ENCODE measurements around the gene MRPS14. TPM values are rescaled to one million over a fixed set of nuclear protein-coding genes. Genes with fewer than 3 reads are reported as not detected.
"Not testable (repeated sequence)": the region's sequence is repeated elsewhere in the genome, so short reads cannot be mapped to it uniquely, and the experiment has no call there.

Gene MRPS14
- total RNA-seq, 1 donor, result 17.7 TPM

DNA sequence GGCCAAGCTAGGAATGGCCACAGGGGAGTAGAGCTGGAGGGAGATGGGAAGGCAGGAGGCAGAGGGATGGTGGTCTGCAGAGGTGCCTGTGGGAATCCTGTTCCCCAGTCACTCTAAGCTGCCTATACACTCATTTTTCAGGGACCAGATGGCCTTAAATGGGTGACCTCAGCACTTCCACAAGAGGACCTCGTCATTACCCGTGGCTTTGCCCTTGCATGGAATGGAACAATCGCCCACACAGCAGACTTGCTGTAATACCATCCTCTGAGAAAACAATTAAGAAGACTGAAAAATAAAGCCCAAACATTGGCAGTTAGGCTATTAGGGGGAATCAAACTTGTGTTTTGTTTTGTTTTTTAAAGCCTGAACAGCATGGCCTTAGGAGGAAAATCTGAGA lies 31.5 kb upstream of the MRPS14 start:
- no peaks in the 10 kb centered on the region for H3K27me3 ChIP-seq (ENCODE audit: insufficient read depth, low read length)
- TF ChIP-seq, protein P1, sequence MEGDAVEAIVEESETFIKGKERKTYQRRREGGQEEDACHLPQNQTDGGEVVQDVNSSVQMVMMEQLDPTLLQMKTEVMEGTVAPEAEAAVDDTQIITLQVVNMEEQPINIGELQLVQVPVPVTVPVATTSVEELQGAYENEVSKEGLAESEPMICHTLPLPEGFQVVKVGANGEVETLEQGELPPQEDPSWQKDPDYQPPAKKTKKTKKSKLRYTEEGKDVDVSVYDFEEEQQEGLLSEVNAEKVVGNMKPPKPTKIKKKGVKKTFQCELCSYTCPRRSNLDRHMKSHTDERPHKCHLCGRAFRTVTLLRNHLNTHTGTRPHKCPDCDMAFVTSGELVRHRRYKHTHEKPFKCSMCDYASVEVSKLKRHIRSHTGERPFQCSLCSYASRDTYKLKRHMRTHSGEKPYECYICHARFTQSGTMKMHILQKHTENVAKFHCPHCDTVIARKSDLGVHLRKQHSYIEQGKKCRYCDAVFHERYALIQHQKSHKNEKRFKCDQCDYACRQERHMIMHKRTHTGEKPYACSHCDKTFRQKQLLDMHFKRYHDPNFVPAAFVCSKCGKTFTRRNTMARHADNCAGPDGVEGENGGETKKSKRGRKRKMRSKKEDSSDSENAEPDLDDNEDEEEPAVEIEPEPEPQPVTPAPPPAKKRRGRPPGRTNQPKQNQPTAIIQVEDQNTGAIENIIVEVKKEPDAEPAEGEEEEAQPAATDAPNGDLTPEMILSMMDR (IDR thresholded peaks at IDR 0.05; ENCODE audit: extremely low read depth, low read depth, low read length), result no peak
- H2AFZ ChIP-seq (ENCODE audit: low read length), result no peak overlapping the region
- no peaks in the 10 kb centered on the region for H3K79me2 ChIP-seq (ENCODE audit: insufficient read depth, low read length)
- no peak for DNase-seq (ENCODE audit: insufficient read length, low spot score, missing footprints)
- no peak overlapping the region for H3K4me2 ChIP-seq (ENCODE audit: insufficient read depth, low read length)
- no peaks in the 10 kb centered on the region for H3K36me3 ChIP-seq (ENCODE audit: insufficient read depth, low read length)
- no peaks in the 10 kb centered on the region for H4K20me1 ChIP-seq (ENCODE audit: insufficient read depth, low read length)
- H3K4me1 ChIP-seq (ENCODE audit: insufficient read depth, low read length), result no peaks in the 10 kb centered on the region
- H3K27ac ChIP-seq (ENCODE audit: low read depth, low read length), result no peak overlapping the region
- no peak overlapping the region for H3K4me3 ChIP-seq (ENCODE audit: insufficient read depth, low read length)
- H3K9me3 ChIP-seq (ENCODE audit: low read depth, low read length), result no peaks in the 10 kb centered on the region

DNA sequence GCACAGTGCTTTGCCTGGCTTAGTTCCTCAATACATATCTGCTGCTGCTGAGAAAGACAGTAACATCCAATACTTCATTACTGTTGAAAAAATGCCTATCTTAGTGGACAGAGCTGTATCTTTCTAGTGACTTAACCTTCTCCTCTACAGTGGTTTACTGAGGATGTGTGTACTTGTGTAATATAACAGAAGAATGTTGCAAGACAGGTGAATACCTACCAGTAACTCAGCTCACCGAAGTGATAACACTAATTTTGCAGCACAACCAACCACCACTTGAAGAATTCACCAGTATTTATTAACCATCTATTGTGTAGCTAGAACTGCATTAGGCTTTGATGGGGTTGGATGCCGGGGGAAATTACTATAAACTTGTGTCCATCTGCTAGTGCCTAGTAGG lies 27.8 kb upstream of the MRPS14 start:
- H3K4me1 ChIP-seq (ENCODE audit: insufficient read depth, low read length), result no peaks in the 10 kb centered on the region
- no peak for DNase-seq (ENCODE audit: insufficient read length, low spot score, missing footprints)
- no peaks in the 10 kb centered on the region for H3K36me3 ChIP-seq (ENCODE audit: insufficient read depth, low read length)
- H3K4me2 ChIP-seq (ENCODE audit: insufficient read depth, low read length), result no peak overlapping the region
- no peak overlapping the region for H3K27ac ChIP-seq (ENCODE audit: low read depth, low read length)
- no peaks in the 10 kb centered on the region for H3K79me2 ChIP-seq (ENCODE audit: insufficient read depth, low read length)
- H3K27me3 ChIP-seq (ENCODE audit: insufficient read depth, low read length), result no peaks in the 10 kb centered on the region
- no peaks in the 10 kb centered on the region for H4K20me1 ChIP-seq (ENCODE audit: insufficient read depth, low read length)
- TF ChIP-seq, protein P1 (IDR thresholded peaks at IDR 0.05; ENCODE audit: extremely low read depth, low read depth, low read length), result no peak
- no peak overlapping the region for H3K4me3 ChIP-seq (ENCODE audit: insufficient read depth, low read length)
- H3K9me3 ChIP-seq (ENCODE audit: low read depth, low read length), result no peaks in the 10 kb centered on the region
- H2AFZ ChIP-seq (ENCODE audit: low read length), result no peak overlapping the region

DNA sequence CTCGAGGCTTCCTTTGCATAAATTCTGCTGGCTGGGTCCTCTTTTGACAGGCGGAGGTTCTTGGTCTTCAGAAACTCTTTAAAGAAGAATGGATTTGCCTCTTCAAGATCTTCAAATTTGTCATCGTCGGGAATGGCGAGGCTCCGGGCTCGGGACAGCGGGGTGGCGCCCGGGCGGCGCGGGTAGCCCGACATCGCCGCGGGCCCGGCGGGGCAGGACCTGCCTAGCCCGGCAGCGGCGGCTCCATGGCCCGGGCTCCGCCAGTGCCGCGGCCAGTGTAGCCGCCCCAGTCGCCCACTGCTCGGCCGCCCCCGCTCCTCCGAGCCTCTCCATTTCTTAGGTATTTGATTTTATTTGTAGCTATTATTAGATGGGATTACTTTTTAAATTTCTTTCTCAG lies 22.3 kb upstream of the MRPS14 start:
- Histone ChIP-seq H4K20me1 (ENCODE audit: insufficient read depth, low read length) (no peaks in the 10 kb centered on the region), H2AFZ (ENCODE audit: low read length) (no peak overlapping the region), H3K4me3 (ENCODE audit: insufficient read depth, low read length) (no peak overlapping the region), H3K4me2 (ENCODE audit: insufficient read depth, low read length) (no peak overlapping the region), H3K4me1 (ENCODE audit: insufficient read depth, low read length) (no peaks in the 10 kb centered on the region), H3K27ac (ENCODE audit: low read depth, low read length) (no peak overlapping the region), H3K9me3 (ENCODE audit: low read depth, low read length) (no peaks in the 10 kb centered on the region), H3K79me2 (ENCODE audit: insufficient read depth, low read length) (no peaks in the 10 kb centered on the region), H3K36me3 (ENCODE audit: insufficient read depth, low read length) (no peaks in the 10 kb centered on the region), H3K27me3 (ENCODE audit: insufficient read depth, low read length) (no peaks in the 10 kb centered on the region)
- no peak for DNase-seq (ENCODE audit: insufficient read length, low spot score, missing footprints)
- TF ChIP-seq, protein P1 (IDR thresholded peaks at IDR 0.05; ENCODE audit: extremely low read depth, low read depth, low read length), result no peak

DNA sequence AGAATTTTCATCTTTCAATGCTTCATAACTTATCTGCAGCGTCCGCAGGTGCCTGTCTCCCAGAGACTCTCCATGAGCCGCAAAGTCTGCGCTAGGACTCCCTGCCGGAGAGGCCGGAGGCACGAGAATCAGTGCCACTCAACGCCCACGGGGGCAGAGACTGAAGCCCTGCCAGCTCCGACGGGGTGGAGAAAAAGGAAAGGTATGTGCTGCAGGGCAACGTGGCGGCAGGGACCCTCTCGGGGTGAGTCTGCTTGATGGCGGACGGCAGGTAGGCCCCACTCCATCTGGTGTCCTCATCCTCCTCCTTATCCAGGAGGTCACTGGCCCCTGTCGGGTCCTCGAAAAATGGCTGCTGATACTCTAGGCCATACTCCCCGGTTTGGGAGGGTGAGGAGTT lies 21.9 kb upstream of the MRPS14 start:
- no peaks in the 10 kb centered on the region for H3K79me2 ChIP-seq (ENCODE audit: insufficient read depth, low read length)
- H3K36me3 ChIP-seq (ENCODE audit: insufficient read depth, low read length), result no peaks in the 10 kb centered on the region

DNA sequence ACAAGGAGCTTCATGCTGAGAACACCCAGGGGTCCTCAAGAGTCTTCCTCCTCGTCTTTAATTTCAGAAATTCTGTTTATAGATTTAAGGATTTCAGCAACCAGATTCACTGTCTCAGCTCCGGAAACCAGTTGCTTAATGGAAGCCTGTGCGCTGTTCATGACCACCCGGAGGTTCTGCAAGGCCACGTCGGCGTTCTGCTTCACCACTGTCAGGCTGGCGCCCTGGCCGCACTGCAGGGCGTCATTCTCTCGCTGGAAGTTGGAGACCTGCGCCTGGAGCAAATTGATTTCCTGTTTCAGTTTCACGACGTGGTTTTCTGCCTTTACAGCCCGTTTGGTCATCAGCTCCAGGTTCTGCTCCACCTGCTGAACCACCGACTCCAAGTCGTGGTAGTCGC lies 21.4 kb upstream of the MRPS14 start:
- H3K4me3 ChIP-seq (ENCODE audit: insufficient read depth, low read length); H4K20me1 ChIP-seq (ENCODE audit: insufficient read depth, low read length); H3K27me3 ChIP-seq (ENCODE audit: insufficient read depth, low read length); H3K4me1 ChIP-seq (ENCODE audit: insufficient read depth, low read length); H3K4me2 ChIP-seq (ENCODE audit: insufficient read depth, low read length); H3K27ac ChIP-seq (ENCODE audit: low read depth, low read length); H3K9me3 ChIP-seq (ENCODE audit: low read depth, low read length); H3K79me2 ChIP-seq (ENCODE audit: insufficient read depth, low read length); H2AFZ ChIP-seq (ENCODE audit: low read length); H3K36me3 ChIP-seq (ENCODE audit: insufficient read depth, low read length); DNase-seq (ENCODE audit: insufficient read length, low spot score, missing footprints): not testable (repeated sequence)

More for the DNA sequence above, 21.9 kb upstream of the MRPS14 start:
- Histone ChIP-seq H2AFZ (ENCODE audit: low read length) (no peak overlapping the region), H3K4me2 (ENCODE audit: insufficient read depth, low read length) (no peak overlapping the region), H3K27me3 (ENCODE audit: insufficient read depth, low read length) (no peaks in the 10 kb centered on the region), H4K20me1 (ENCODE audit: insufficient read depth, low read length) (no peaks in the 10 kb centered on the region), H3K9me3 (ENCODE audit: low read depth, low read length) (no peaks in the 10 kb centered on the region), H3K4me1 (ENCODE audit: insufficient read depth, low read length) (no peaks in the 10 kb centered on the region), H3K27ac (ENCODE audit: low read depth, low read length) (no peak overlapping the region), H3K4me3 (ENCODE audit: insufficient read depth, low read length) (no peak overlapping the region)
- TF ChIP-seq, protein P1 (IDR thresholded peaks at IDR 0.05; ENCODE audit: extremely low read depth, low read depth, low read length), result no peak
- DNase-seq (ENCODE audit: insufficient read length, low spot score, missing footprints), result no peak
